K562 (cell line): Measurements from ENCODE around the gene RHOA. TPM values are rescaled to one million over a fixed set of nuclear protein-coding genes. Genes with fewer than 3 reads are reported as not detected.
A peak's percentile ranks its signal among the peaks of the same experiment; 100 is the strongest.

Experiments used
- CBFB ChIP-seq: sonication (generic); formaldehyde crosslinking; IDR thresholded peaks from 2 replicates; pipeline ENCODE4 v1.4.0; 2020; ENCODE audit warnings: mild to moderate bottlenecking, missing genetic modification reagents
- CBX3 ChIP-seq, 2 experiments: IDR thresholded peaks; 1 replicate in 1 of 2; 2 replicates in 1 of 2; pipeline ENCODE4 v1.6.1; 2012; ENCODE audit warnings: inconsistent platforms in 2 of 2, low read length in 2 of 2, borderline replicate concordance in 1 of 2, control low read depth in 1 of 2
- CTCFL ChIP-seq: IDR thresholded peaks from 2 replicates; pipeline ENCODE4 v1.6.1; 2011; ENCODE audit warnings: borderline replicate concordance, low read depth, mild to moderate bottlenecking, moderate library complexity, low read length; ENCODE audit not compliant: insufficient read depth, poor library complexity, severe bottlenecking
- DACH1 ChIP-seq: fragments of 450-650 bp; IDR thresholded peaks from 2 replicates; pipeline ENCODE4 v1.6.1; 2018; ENCODE audit not compliant: partially characterized antibody
- DEAF1 ChIP-seq: fragments of 450-650 bp; formaldehyde crosslinking; IDR thresholded peaks from 2 replicates; pipeline ENCODE4 v1.4.0; 2020; ENCODE audit warnings: mild to moderate bottlenecking, moderate library complexity
- ETS2 ChIP-seq: IDR thresholded peaks from 2 replicates; pipeline ENCODE4 v1.6.1; 2016; ENCODE audit warnings: borderline replicate concordance, missing genetic modification characterization, mild to moderate bottlenecking, moderate library complexity, missing compliant biosample characterization; ENCODE audit not compliant: poor library complexity, severe bottlenecking
- FIP1L1 ChIP-seq: fragments of 200-400 bp; formaldehyde crosslinking; IDR thresholded peaks from 2 replicates; pipeline ENCODE4 v1.6.1; 2018; ENCODE audit warnings: mild to moderate bottlenecking, low read depth, low read length; ENCODE audit not compliant: poor library complexity, severe bottlenecking
- GTF2A2 ChIP-seq: IDR thresholded peaks from 2 replicates; pipeline ENCODE4 v1.6.1; 2016; ENCODE audit warnings: mild to moderate bottlenecking, missing genetic modification characterization, missing compliant biosample characterization
- HCFC1 ChIP-seq: IDR thresholded peaks from 2 replicates; pipeline ENCODE4 v1.6.1; 2012; ENCODE audit warnings: low read depth, low read length, improper control_type of control experiment
- HDAC2 ChIP-seq: fragments of 450-650 bp; IDR thresholded peaks from 2 replicates; pipeline ENCODE4 v1.6.1; 2016; ENCODE audit warnings: mild to moderate bottlenecking
- ID3 ChIP-seq, 2 experiments: fragments of 250-450 bp in 1 of 2; fragments of 450-650 bp in 1 of 2; sonication (Bioruptor Pico) in 1 of 2; IDR thresholded peaks; 2 replicates each; pipeline versions ENCODE4 v1.6.1 to v1.8.0; 2016 to 2021; ENCODE audit warnings: mild to moderate bottlenecking in 2 of 2, moderate library complexity in 2 of 2, missing compliant biosample characterization in 1 of 2, missing genetic modification characterization in 1 of 2
- MIER1 ChIP-seq: fragments of 450-650 bp; IDR thresholded peaks from 2 replicates; pipeline ENCODE4 v1.6.1; 2016; ENCODE audit warnings: antibody characterized with exemption, mild to moderate bottlenecking, low read depth
- SETDB1 ChIP-seq: IDR thresholded peaks from one replicate; pipeline ENCODE4 v1.6.1; 2012; ENCODE audit warnings: low read length, control low read depth, inconsistent platforms
- TAF7 ChIP-seq: fragments of 450-650 bp; IDR thresholded peaks from 2 replicates; pipeline ENCODE4 v1.6.1; 2016; ENCODE audit warnings: missing genetic modification characterization, missing compliant biosample characterization
- TEAD1 ChIP-seq, 2 experiments: fragments of 450-650 bp in 1 of 2; sonication (generic) in 1 of 2; formaldehyde crosslinking; IDR thresholded peaks; 2 replicates each; pipeline versions ENCODE4 v1.4.0 to v1.8.0; 2020 to 2022; ENCODE audit warnings: mild to moderate bottlenecking in 2 of 2, missing genetic modification reagents in 1 of 2
- TGIF2 ChIP-seq: sonication (generic); formaldehyde crosslinking; IDR thresholded peaks from 2 replicates; pipeline ENCODE4 v1.8.1; 2022; ENCODE audit warnings: mild to moderate bottlenecking, missing genetic modification reagents, moderate library complexity
- ZNF24 ChIP-seq: fragments of 450-650 bp; IDR thresholded peaks from 2 replicates; pipeline ENCODE4 v1.6.1; 2016
- ZNF639 ChIP-seq, 2 experiments: fragments of 200-800 bp in 1 of 2; sonication (Bioruptor generic) in 1 of 2; sonication (generic) in 1 of 2; formaldehyde crosslinking in 1 of 2; IDR thresholded peaks in 1 of 2; conservative IDR thresholded peaks in 1 of 2; 2 replicates each; pipeline versions ENCODE4 v1.5.0 to v1.6.1; 2016 to 2020; ENCODE audit warnings: missing compliant biosample characterization in 1 of 2, missing genetic modification characterization in 1 of 2, missing genetic modification reagents in 1 of 2
- polyA plus RNA-seq, 8 experiments: library from polyadenylated mRNA; depleted of rRNA in 4 of 8; stranded (reverse) in 5 of 8; unstranded in 3 of 8; fragments of >200 nt; fragmentation: Nextera tagmentation in 2 of 8; fragmentation: Illumina TruSeq in 1 of 8; extraction: Ambion mirVana in 2 of 8; extraction: Trizol in 1 of 8; gene quantifications; 2 replicates each; pipeline versions ENCODE4 v1.2.1 to v1.2.3, GENCODE V29; 2011 to 2014; ENCODE audit warnings: inconsistent platforms in 1 of 8, missing spikeins in 1 of 8
- total RNA-seq, 7 experiments: library from RNA; depleted of rRNA in 6 of 7; stranded (reverse); fragments of >200 nt in 6 of 7; fragmentation: Illumina TruSeq in 2 of 7; extraction: Trizol in 2 of 7; gene quantifications; 2 replicates each; pipeline versions ENCODE4 v1.2.1 to v1.2.3, GENCODE V29; 2011 to 2021; ENCODE audit warnings: low replicate concordance in 1 of 7
- TF ChIP-seq, protein P1 (sequence below): sonication (generic); formaldehyde crosslinking; IDR thresholded peaks from 2 replicates; pipeline ENCODE4 v1.8.0; 2022; ENCODE audit warnings: missing genetic modification reagents, mild to moderate bottlenecking, moderate library complexity, borderline replicate concordance

The RHOA gene
- total and polyA plus RNA-seq, 9 of the 15 experiments (the other 6 are each of a cell fraction or from before 2014, with no cell fraction given) = 136 to 540 (median 236) TPM

- TF ChIP-seq DACH1 (peak; percentile 70), FIP1L1 (peak; percentile 50), ZNF24 (0 out of 2 replicates have a peak, but pooled peaks have one; percentile 28), GTF2A2 (tag) (no peak), ID3 (CRISPR knock-in tag; IDR thresholded peaks at IDR 0.05) (no peak), ID3 (tag; IDR thresholded peaks at IDR 0.05) (peak; percentile 63; the same call in 1 of the 2 replicates), HCFC1 (peak; percentile 52), TEAD1 (CRISPR knock-in tag; IDR thresholded peaks at IDR 0.05) (peak in 1 of 2 experiments; percentile 77; a peak in 2 of 4 replicates), ZNF639 (CRISPR knock-in tag; conservative IDR thresholded peaks at IDR 0.05 in 1 of 2, IDR thresholded peaks at IDR 0.05 in 1 of 2) (peak in 1 of 2 experiments; percentile 87; a peak in 2 of 4 replicates), SETDB1 (no peak), CTCFL (peak; percentile 77), CBFB (CRISPR knock-in tag) (peak; percentile 91), TAF7 (tag) (no peak), CBX3 (IDR thresholded peaks at IDR 0.05; ENCODE audit: borderline replicate concordance in 1 of 2, low read length in 2 of 2) (peak in 1 of 2 experiments; percentile 73; a peak in 2 of 3 replicates), HDAC2 (peak; percentile 53; the same call in 1 of the 2 replicates), DEAF1 (CRISPR knock-in tag) (peak; percentile 31; the same call in 1 of the 2 replicates), ETS2 (tag) (no peak), MIER1 (no peak), TGIF2 (CRISPR knock-in tag) (no peak)
- TF ChIP-seq, protein P1, sequence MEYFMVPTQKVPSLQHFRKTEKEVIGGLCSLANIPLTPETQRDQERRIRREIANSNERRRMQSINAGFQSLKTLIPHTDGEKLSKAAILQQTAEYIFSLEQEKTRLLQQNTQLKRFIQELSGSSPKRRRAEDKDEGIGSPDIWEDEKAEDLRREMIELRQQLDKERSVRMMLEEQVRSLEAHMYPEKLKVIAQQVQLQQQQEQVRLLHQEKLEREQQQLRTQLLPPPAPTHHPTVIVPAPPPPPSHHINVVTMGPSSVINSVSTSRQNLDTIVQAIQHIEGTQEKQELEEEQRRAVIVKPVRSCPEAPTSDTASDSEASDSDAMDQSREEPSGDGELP (CRISPR knock-in tag) = peak; percentile 97
Measured at GRCh38 chr3:49339941-49340800, 71.6 kb downstream of the RHOA start, which contains the start of gene USP4 (continued).
